Activated CD4-positive, alpha-beta T cell treated with anti-CD3 and anti-CD28 coated beads, Interleukin-10, Interleukin-2, amounts not matched to agents 100 ng/mL and 50 ng/mL, durations not matched to agents 16 hours and 8 hours (primary cell): ENCODE measurements around the gene CACNA2D2.

ENCODE experiments used
- DNase-seq: peaks from one replicate; pipeline ENCODE4 v3.0.0-alpha.2; 2020

CACNA2D2 gene

GRCh38 chr3:50358911-50359759 lies 144.3 kb downstream of the CACNA2D2 start, which contains the start of gene TMEM115:
Gene TMEM115, minus strand, starts transcription at chr3:50359521. Its CDS starts 458 bp downstream, at chr3:50359063.
- peak; percentile 99 for DNase-seq

- DNase-seq = no peak
Observed at GRCh38 chr3:50358355-50358910, 145.0 kb downstream of the CACNA2D2 start.

GRCh38 chr3:50357481-50357880 lies 146.0 kb downstream of the CACNA2D2 start:
- no peak for DNase-seq

GRCh38 chr3:50356553-50356952 lies 146.9 kb downstream of the CACNA2D2 start:
- DNase-seq = no peak

- no peak for DNase-seq
Observed at GRCh38 chr3:50355829-50356552, 147.4 kb downstream of the CACNA2D2 start.

GRCh38 chr3:50354850-50355249 lies 148.6 kb downstream of the CACNA2D2 start:
- no peak for DNase-seq

GRCh38 chr3:50354186-50354764 lies 149.2 kb downstream of the CACNA2D2 start:
- DNase-seq = no peak

GRCh38 chr3:50353245-50354004 lies 150.0 kb downstream of the CACNA2D2 start:
- no peak for DNase-seq

- DNase-seq = no peak
Observed at GRCh38 chr3:50352781-50353180, 150.7 kb downstream of the CACNA2D2 start.

GRCh38 chr3:50351323-50351697 lies 152.1 kb downstream of the CACNA2D2 start:
- no peak for DNase-seq

GRCh38 chr3:50350527-50351322 lies 152.7 kb downstream of the CACNA2D2 start, which contains the start of the genes CYB561D2 and NPRL2:
Gene CYB561D2, plus strand, starts transcription at chr3:50350862. Its CDS starts 572 bp downstream, at chr3:50351434.
Gene NPRL2, minus strand, starts transcription at chr3:50350775. Its CDS starts 123 bp downstream, at chr3:50350652.
- peak; percentile 99 for DNase-seq

GRCh38 chr3:50350213-50350526 lies 153.3 kb downstream of the CACNA2D2 start:
- DNase-seq = no peak

- peak; percentile 76 for DNase-seq
Observed at GRCh38 chr3:50347187-50347813, 156.1 kb downstream of the CACNA2D2 start.

- peak; percentile 87 for DNase-seq
Observed at GRCh38 chr3:50345586-50346234, 157.7 kb downstream of the CACNA2D2 start, which contains the start of gene ZMYND10. Gene ZMYND10, minus strand, starts transcription at chr3:50345732. Its CDS starts 153 bp downstream, at chr3:50345579.

GRCh38 chr3:50345008-50345407 lies 158.4 kb downstream of the CACNA2D2 start:
- no peak for DNase-seq

- DNase-seq = no peak
Observed at GRCh38 chr3:50342813-50343633, 160.4 kb downstream of the CACNA2D2 start.

- no peak for DNase-seq
Observed at GRCh38 chr3:50341996-50342650, 161.3 kb downstream of the CACNA2D2 start.

GRCh38 chr3:50341537-50341936 lies 161.9 kb downstream of the CACNA2D2 start:
- DNase-seq = no peak
